ENCODE results near the gene PSMD2.

The PSMD2 gene

GRCh38 chr3:184314363-184314699 lies 15.3 kb downstream of the PSMD2 start, which contains the start of gene EIF4G1:
EIF4G1 (plus strand) TSS chr3:184314606; CDS start chr3:184315797, 1,191 bp downstream.
- H3K4me3 ChIP-seq (ENCODE audit: low read length), result peak within 1 kb of the TSS; percentile 87
- DNase-seq (ENCODE audit: low read depth), result peak; percentile 69
- TF ChIP-seq CTCF (conservative IDR thresholded peaks at IDR 0.05; ENCODE audit: low read depth, low read length), result no peak

GRCh38 chr3:184314700-184315542 lies 15.9 kb downstream of the PSMD2 start:
- TF ChIP-seq CTCF (conservative IDR thresholded peaks at IDR 0.05; ENCODE audit: low read depth, low read length), result no peak
- no peak for DNase-seq (ENCODE audit: low read depth)

GRCh38 chr3:184315543-184315867 lies 16.5 kb downstream of the PSMD2 start:
- no peak for DNase-seq (ENCODE audit: low read depth)
- no peak for TF ChIP-seq CTCF (conservative IDR thresholded peaks at IDR 0.05; ENCODE audit: low read depth, low read length)
- H3K4me3 ChIP-seq (ENCODE audit: low read length), result peak overlapping the region; percentile 87

More at GRCh38 chr3:184314700-184315542, 15.9 kb downstream of the PSMD2 start:
- peak overlapping the region; percentile 87 for H3K4me3 ChIP-seq (ENCODE audit: low read length)

GRCh38 chr3:184315871-184316661 lies 17.0 kb downstream of the PSMD2 start:
- DNase-seq (ENCODE audit: low read depth), result no peak
- peak overlapping the region; percentile 87 for H3K4me3 ChIP-seq (ENCODE audit: low read length)
- no peak for TF ChIP-seq CTCF (conservative IDR thresholded peaks at IDR 0.05; ENCODE audit: low read depth, low read length)

GRCh38 chr3:184316792-184317191 lies 17.8 kb downstream of the PSMD2 start:
- TF ChIP-seq CTCF (conservative IDR thresholded peaks at IDR 0.05; ENCODE audit: low read depth, low read length), result no peak
- H3K4me3 ChIP-seq (ENCODE audit: low read length), result peak overlapping the region; percentile 87
- no peak for DNase-seq (ENCODE audit: low read depth)

GRCh38 chr3:184317201-184317600 lies 18.2 kb downstream of the PSMD2 start:
- TF ChIP-seq CTCF (conservative IDR thresholded peaks at IDR 0.05; ENCODE audit: low read depth, low read length), result no peak
- DNase-seq (ENCODE audit: low read depth), result no peak
- H3K4me3 ChIP-seq (ENCODE audit: low read length), result no peak overlapping the region
